ENCODE measurements around the gene MMAB. TPM values are rescaled to one million over a fixed set of nuclear protein-coding genes. Genes with fewer than 3 reads are reported as not detected.

Gene MMAB
- total and polyA plus RNA-seq, 2 of the 13 experiments (the other 11 are each of a cell fraction or from before 2014, with no cell fraction given): 26.1 to 77.3 TPM

- TF ChIP-seq FOXA1 (IDR thresholded peaks at IDR 0.05) (no peak), FOXA1 (CRISPR knock-in tag; IDR thresholded peaks at IDR 0.05) (peak; percentile 42; the same call in 1 of the 2 replicates), RFX3 (CRISPR knock-in tag; IDR thresholded peaks at IDR 0.05) (no peak), ZNF33A (CRISPR knock-in tag; IDR thresholded peaks at IDR 0.05; ENCODE audit: borderline replicate concordance) (no peak), CEBPB (IDR thresholded peaks at IDR 0.05; ENCODE audit: borderline replicate concordance, low read depth, low read length) (peak; percentile 59; the same call in 1 of the 2 replicates), GATAD2A (CRISPR knock-in tag; IDR thresholded peaks at IDR 0.05) (peak; percentile 47; the same call in 1 of the 2 replicates), SP140L (CRISPR knock-in tag; IDR thresholded peaks at IDR 0.05; ENCODE audit: borderline replicate concordance) (no peak), RXRB (CRISPR knock-in tag; IDR thresholded peaks at IDR 0.05; ENCODE audit: borderline replicate concordance) (no peak), POLR2G (IDR thresholded peaks at IDR 0.05; ENCODE audit: low read depth, low read length) (no peak), LRRFIP1 (CRISPR knock-in tag; conservative IDR thresholded peaks at IDR 0.05) (no peak), HOXD1 (CRISPR knock-in tag; IDR thresholded peaks at IDR 0.05) (no peak), ATF4 (CRISPR knock-in tag; IDR thresholded peaks at IDR 0.05) (peak in 1 of 2 experiments; percentile 78; a peak in 2 of 4 replicates), ZNF263 (CRISPR knock-in tag; IDR thresholded peaks at IDR 0.05) (0 out of 2 replicates have a peak, but pooled peaks have one; percentile 19), TBX2 (CRISPR knock-in tag; IDR thresholded peaks at IDR 0.05; ENCODE audit: borderline replicate concordance) (no peak), ZBTB42 (CRISPR knock-in tag; IDR thresholded peaks at IDR 0.05) (no peak)
Measured at GRCh38 chr12:109571773-109572505, 1.4 kb downstream of the MMAB start (continued).

Data from HepG2 (cell line).